Raji (cell line): ENCODE measurements around the gene FBXL7.

Experiments used
- POLR2A ChIP-seq: IDR thresholded peaks from 2 replicates; pipeline ENCODE4 v1.6.1; 2011; ENCODE audit warnings: low read depth, low read length, control low read depth; ENCODE audit not compliant: insufficient read depth

FBXL7 gene

DNA sequence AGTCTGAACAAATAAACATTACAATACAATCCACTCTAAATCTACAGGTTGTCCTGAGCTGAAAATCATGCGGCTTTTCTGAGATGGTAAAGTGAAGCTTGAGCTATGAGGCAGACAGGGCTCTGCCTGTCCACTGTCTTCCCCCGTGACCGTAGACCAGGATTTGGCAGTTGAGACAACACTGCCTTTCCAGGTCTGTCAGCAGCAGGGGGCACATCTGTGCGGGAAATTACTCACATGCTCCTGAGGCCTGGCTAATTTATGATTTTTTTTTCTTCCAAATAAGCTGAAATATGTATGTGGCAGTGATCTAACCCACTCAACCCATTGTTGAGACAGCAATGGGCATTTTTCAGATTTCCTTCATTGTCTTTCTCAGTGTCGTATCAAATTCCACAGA lies 307.9 kb downstream of the FBXL7 start:
- no peak for TF ChIP-seq POLR2A

DNA sequence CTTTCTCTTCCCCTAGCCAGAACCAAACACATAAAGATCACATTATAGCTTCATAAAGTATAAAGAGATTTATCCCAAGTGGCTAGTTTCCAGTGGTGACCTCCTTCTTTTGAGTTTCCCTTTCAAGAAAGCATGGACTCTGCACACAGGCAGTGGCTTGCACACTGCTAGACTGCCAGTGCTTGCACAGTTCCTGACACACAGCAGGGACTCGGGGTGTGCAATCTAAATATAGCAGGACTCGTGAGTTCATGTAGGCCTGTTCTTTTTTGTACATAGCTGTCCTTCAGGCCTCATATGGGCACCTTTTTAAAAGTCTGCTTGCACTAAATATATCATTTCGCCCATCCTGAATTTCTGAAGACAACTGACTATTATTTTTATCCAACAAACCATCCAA lies 308.6 kb downstream of the FBXL7 start:
- no peak for TF ChIP-seq POLR2A

DNA sequence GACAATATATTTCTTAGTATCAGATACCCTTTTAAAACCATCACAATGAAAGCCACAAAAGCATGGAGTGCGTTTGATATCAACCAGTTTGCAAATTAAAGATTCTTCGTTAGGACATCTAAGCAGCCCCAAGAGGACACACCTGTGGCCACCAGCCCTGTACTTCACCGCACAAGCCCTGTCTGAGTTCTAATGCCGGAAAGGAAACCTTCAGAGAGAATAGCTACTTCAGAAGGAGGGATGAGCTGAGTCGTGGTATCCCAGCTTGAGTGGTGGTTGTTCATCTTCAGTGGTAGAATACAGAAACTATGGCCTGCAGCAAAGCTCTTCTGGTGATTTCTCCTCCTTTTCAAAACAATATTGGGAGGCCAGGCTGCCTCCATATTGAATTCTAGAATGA lies 319.6 kb downstream of the FBXL7 start:
- TF ChIP-seq POLR2A, result no peak

DNA sequence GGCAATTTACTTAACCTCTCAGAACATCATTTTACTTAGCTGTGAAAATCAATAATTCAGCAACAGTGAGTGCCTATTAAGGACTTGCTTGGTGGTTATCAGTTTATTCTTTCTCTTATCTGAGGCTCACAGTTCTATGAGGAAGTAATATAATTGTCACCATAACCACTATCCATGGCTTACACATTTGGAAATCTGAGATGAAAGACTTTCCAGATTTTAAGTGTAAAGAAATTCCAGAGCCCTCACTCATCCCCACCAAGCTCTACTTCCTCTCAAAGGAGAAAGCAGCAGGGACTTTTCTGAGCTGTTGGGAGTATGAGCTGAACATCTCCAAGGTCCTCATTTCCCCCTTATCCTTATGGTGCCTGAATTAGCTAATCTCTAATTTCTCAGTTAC lies 321.5 kb downstream of the FBXL7 start:
- no peak for TF ChIP-seq POLR2A

DNA sequence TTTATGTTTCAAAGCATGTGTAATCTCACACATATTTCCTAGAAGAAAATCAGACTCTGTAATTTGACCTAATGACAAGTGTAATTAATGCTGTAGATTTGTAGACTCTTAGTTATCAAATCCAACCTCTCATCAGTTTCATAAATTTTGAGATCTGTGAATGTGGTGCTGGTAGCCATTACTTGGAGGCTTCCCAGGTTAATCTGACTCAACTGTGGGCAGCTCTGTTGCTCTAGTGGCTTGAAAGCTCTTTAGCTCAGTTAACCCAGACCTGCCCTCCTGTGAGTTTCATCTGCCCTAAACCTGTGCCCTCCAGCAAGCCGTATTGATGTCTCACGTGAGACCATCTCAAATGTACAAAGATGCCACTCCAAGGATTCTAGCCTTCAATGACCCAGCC lies 323.4 kb downstream of the FBXL7 start:
- no peak for TF ChIP-seq POLR2A

DNA sequence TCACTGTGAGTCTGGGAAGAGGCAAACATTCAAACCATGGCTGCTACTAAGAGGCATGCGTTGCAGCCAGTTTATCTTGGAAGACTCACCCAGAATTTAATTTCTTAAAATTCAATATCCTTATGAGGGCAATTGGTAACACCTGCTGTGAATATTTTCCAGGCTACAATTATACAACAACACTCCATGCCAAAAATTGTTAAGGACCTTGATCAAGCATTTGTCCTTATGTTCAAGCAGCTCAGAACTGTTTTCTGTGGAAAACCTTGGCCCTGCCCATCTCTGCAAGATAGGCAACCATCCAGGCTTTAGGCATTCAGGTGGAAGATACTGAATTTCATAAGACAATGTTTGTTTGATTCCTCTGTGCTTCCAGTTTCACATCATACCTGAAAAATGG lies 327.8 kb downstream of the FBXL7 start:
- TF ChIP-seq POLR2A, result no peak

DNA sequence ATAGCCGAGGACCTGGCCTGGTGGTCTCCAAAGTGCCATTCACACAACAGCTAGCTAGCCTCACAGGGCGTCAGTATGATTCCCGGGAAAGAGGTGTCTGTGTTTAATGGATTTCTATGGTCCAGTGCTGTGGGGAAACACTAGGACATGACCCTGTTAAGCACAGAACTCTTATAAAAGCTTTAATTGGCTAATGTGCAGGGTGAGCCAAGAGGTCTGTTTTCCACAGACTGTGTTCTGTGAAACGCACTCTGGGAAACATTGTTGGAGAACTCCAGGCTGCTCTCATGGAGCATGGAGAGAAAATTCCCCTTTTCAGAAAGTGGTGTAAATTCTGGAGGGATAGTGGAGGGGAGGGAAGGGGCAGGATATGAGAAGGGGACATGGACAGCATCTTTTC lies 331.4 kb downstream of the FBXL7 start:
- no peak for TF ChIP-seq POLR2A

DNA sequence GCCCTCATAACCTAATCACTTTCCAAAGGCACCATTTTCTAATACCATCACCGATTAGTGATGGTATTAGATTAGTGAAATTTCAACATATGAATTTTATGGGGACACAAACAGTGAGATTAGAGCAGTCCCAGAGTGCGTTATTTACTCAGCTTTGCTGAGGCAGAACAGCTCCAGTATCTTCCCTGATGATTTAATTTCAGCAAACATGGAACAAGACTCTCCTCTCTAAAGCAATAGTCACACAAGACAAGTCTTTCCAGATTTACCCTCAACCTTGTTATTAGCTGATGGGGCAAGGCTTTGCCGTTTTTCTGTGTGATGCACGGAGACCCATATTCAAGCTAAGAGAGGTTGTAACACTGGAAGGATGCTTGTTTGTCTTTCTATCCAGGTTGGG lies 333.4 kb downstream of the FBXL7 start:
- no peak for TF ChIP-seq POLR2A

DNA sequence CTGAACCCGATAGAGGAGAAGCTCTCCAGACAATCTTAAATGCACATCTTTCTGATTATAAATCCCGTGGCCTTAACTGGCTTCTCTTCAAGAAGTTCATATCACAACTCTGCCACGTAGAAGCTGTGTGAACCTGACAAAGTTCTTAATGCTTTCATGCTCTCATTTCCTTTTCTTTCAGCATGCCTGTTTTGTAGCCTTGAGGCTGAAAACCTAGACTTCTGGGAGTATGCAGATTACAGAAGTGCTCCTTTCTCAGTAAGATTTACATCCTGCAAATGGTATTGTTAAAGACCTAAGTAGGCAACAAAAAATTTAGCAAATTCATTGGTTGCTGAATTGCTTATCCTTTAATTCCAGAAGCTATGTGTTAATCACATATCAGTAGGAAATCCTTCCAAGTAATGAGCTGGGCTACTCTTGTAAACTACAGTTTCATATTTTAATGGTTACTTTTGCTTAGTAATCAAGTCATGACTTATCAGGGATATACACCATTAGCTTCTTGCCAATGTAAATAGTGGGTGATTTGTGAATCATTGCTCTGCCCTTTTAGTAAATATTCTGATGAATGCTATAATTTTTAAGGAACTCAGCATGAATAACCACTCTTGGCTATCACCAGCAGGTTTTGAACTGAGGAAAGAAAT lies 334.7 kb downstream of the FBXL7 start:
- no peak for TF ChIP-seq POLR2A

DNA sequence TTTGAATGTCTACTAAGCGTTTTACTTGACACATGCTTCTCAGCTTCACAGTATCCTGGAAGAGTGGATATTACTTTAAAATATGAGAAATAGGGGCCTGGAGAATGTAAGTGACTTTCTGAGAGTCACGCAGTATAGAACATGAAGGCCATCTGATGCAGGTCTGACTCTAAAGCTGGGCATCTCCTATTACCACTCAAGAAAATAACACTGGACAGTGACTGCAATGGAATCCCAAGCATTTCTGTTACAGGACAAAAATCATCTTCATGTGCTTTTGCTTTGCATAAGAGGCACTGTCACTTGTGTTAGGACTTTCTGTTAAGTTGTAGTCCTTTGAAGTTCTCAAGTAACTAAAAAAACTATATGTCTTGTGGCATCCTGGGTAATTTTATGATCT lies 335.5 kb downstream of the FBXL7 start:
- no peak for TF ChIP-seq POLR2A

DNA sequence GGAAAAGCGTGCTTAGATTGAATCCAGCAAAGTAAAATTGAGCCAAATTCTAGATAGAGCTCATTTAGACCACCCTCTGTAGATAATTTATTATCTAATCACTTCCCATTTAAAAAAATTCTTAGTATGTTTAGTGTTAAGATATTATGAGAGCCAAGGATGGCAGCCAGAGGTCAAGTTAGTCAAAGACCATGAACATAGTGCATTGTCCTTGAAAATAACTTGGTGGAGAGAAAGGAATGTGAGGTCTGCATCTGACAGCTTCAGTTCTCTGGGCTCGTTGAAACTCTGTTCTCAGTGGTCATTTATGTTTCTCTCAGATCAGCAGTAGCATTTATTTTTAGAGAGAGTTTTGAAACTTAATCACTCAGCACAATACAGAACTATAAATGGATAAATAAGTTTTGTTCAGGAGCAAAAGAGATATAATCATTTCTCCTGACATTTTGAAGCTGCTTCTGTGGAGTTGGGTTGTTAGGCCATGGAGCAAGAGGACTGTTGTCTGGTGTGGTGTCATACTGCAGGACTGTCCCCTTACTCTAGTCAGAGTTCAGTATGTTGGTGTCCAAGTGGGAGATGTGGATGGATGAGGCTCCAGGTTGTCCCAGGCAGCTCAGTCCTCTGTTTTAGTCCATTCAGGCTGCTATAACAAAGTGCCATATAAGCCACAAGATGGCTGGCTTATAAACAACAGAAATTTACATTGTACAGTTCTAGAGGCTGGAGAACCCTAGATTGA lies 337.7 kb downstream of the FBXL7 start:
- no peak for TF ChIP-seq POLR2A

DNA sequence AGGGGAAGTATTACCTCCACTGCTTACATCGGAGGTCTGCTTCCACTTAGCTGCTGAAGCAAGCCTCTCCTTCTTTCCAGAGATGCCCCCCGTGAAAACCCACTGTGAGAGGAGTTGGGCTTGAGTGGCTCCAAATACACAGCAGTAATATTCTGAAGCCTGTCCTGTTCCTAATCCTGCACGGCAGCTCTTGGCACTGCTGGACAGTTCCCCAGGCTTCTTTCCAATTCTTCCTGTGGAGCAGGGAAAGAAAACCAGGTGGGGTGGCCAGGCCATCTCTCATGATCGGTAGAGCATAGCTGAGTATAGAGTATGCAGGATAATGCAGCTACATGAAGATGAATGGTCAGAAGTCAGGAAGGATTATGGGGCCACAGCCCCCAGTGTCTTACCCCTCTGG lies 344.3 kb downstream of the FBXL7 start:
- TF ChIP-seq POLR2A, result no peak

DNA sequence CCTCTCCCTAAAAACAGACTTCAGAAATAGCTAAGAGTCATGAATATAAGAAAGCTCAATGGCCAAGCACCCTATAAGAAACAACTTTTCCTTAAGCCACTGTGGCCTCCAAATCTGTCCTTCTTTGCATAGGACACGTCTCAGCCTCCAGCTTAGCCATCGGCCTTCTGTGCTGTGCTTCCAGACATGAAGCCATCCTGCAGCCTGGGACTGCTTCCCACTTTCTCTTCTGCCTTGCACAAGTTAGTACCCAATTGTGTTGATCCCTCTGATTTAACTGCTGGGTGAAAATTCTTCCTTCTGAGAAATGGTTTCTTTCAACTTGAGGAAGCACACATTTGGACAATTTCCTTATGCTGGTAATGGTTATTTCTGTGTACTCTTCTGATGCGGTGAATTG lies 344.9 kb downstream of the FBXL7 start:
- no peak for TF ChIP-seq POLR2A

DNA sequence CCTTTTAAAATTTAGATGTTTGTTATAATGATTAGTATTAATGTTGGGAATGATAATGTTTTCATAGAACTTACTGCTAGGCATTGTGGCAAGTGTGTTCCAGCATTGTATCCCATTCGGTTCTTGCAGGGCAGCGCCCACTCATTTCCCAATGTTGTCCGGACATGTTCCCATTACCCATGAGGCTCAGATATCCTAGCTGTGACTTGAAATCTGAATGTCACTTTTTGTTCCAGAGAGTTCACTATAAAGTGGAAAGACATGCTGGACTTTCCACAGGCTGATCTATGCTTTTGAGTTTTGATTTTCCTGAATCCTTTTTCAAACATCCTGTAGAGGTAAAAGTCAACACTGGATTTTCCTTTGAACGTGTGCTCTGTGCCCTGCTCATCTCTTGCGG lies 350.6 kb downstream of the FBXL7 start:
- no peak for TF ChIP-seq POLR2A

DNA sequence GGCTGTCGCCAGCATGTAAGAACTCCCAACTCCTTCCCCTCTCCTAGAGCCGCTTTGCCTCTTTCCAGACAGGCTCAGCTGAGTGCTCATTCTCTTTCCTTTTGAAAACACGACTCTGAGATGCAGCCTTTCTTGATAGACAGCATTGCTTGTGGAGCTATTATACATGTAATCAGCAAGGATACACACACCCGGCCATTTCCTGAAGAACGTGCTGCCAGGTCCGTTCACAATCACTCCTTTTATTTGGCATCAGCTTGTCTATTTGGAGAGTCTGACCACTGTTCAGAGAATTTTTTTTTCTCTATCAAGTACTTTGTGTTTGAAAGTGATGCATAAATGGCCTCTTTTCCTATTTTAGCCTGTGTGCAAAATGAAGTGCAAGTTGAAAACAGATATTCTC lies 351.0 kb downstream of the FBXL7 start:
- TF ChIP-seq POLR2A, result no peak

DNA sequence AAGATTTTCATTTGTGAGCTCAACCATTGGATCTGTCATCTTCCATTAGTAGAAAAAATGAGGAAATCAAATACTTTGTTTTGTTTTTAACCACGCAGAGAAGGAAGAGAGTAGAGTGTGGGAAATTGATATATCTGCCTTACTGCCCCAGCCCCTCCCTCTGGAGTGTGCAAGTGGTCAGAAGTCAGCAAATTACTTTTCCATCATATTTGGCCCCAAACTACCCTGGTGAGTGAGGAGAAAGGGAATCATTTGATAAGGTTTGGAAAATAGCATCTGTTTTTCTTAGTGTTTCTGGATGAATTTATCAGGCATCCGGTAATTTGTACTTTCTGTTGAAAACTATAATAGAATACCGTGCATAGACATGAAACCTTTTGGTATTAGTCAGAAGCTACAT lies 352.2 kb downstream of the FBXL7 start:
- no peak for TF ChIP-seq POLR2A

DNA sequence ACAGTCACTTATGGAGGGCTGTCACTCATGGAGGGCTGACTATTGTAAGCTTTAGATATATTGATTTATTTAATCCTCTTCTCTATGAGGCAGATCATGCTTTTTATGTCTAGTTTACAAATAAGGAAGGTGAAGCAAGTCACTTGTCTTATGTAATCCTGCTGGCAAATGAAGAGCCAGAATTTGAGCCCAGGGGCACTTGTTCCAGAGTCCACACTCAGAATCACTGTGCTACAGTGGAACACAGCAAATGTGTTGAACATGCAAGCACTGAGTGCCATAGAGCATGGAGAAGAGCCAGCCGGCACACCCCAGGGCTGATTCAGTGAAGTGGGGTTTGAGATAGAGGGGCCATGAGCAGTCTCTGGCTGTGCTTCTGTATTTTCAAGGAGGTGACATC lies 353.0 kb downstream of the FBXL7 start:
- no peak for TF ChIP-seq POLR2A
